ENCODE measurements around the gene CLCN1.

Gene CLCN1

GRCh38 chr7:143304938-143305337 is 11.0 kb upstream of the CLCN1 start:
- Histone ChIP-seq H3K27me3 (ENCODE audit: insufficient read depth, low read length, poor library complexity) (no peaks in the 10 kb centered on the region), H3K4me1 (ENCODE audit: insufficient read depth, low read length) (no peaks in the 10 kb centered on the region), H4K20me1 (ENCODE audit: insufficient read depth, low read length) (peaks cover 32% of the 10 kb centered on the region), H3K36me3 (ENCODE audit: insufficient read depth, low read length) (peaks cover 86% of the 10 kb centered on the region), H3K9ac (ENCODE audit: low read depth, low read length) (no peak overlapping the region), H2AFZ (ENCODE audit: low read depth, low read length) (no peak overlapping the region), H3K27ac (ENCODE audit: low read length) (no peak overlapping the region), H3K9me3 (ENCODE audit: insufficient read depth, low read length, severe bottlenecking) (no peaks in the 10 kb centered on the region), H3K79me2 (ENCODE audit: insufficient read depth, low read length) (peaks cover 5% of the 10 kb centered on the region; the same call in 1 of the 2 replicates), H3K4me2 (ENCODE audit: insufficient read depth, low read length) (no peak overlapping the region), H3K4me3 (ENCODE audit: low read depth in 1 of 2, low read length in 2 of 2) (no peak overlapping the region)
- ATAC-seq (ENCODE audit: insufficient read depth, low read depth) (no peak), DNase-seq (no peak)
- no peak for TF ChIP-seq CTCF (IDR thresholded peaks at IDR 0.05; ENCODE audit: borderline replicate concordance, extremely low read depth, low read length, poor library complexity, severe bottlenecking)
- TF ChIP-seq EZH2 (IDR thresholded peaks at IDR 0.05; ENCODE audit: borderline replicate concordance, low read depth, low read length, severe bottlenecking): no peak

- Histone ChIP-seq H3K9me3 (ENCODE audit: insufficient read depth, low read length, severe bottlenecking) (no peaks in the 10 kb centered on the region), H3K36me3 (ENCODE audit: insufficient read depth, low read length) (peaks cover 80% of the 10 kb centered on the region), H3K27ac (ENCODE audit: low read length) (no peak overlapping the region), H4K20me1 (ENCODE audit: insufficient read depth, low read length) (peaks cover 27% of the 10 kb centered on the region), H3K4me2 (ENCODE audit: insufficient read depth, low read length) (no peak overlapping the region), H3K4me3 (ENCODE audit: low read depth in 1 of 2, low read length in 2 of 2) (no peak overlapping the region), H3K27me3 (ENCODE audit: insufficient read depth, low read length, poor library complexity) (no peaks in the 10 kb centered on the region), H3K9ac (ENCODE audit: low read depth, low read length) (no peak overlapping the region), H3K4me1 (ENCODE audit: insufficient read depth, low read length) (no peaks in the 10 kb centered on the region), H3K79me2 (ENCODE audit: insufficient read depth, low read length) (0 out of 2 replicates have a peak, but pooled peaks cover 3% of the 10 kb centered on the region), H2AFZ (ENCODE audit: low read depth, low read length) (no peak overlapping the region)
- ATAC-seq (ENCODE audit: insufficient read depth, low read depth) (peak; percentile 70), DNase-seq (peak; percentile 54)
- TF ChIP-seq EZH2 (IDR thresholded peaks at IDR 0.05; ENCODE audit: borderline replicate concordance, low read depth, low read length, severe bottlenecking) (no peak), CTCF (IDR thresholded peaks at IDR 0.05; ENCODE audit: borderline replicate concordance, extremely low read depth, low read length, poor library complexity, severe bottlenecking) (peak; percentile 77)
Observed at GRCh38 chr7:143305423-143306070, 10.4 kb upstream of the CLCN1 start.

GRCh38 chr7:143308632-143309031 is 7.3 kb upstream of the CLCN1 start:
- Histone ChIP-seq H3K79me2 (ENCODE audit: insufficient read depth, low read length) (no peaks in the 10 kb centered on the region), H2AFZ (ENCODE audit: low read depth, low read length) (no peak overlapping the region), H3K9me3 (ENCODE audit: insufficient read depth, low read length, severe bottlenecking) (no peaks in the 10 kb centered on the region), H3K27me3 (ENCODE audit: insufficient read depth, low read length, poor library complexity) (no peaks in the 10 kb centered on the region), H3K9ac (ENCODE audit: low read depth, low read length) (no peak overlapping the region), H3K4me2 (ENCODE audit: insufficient read depth, low read length) (no peak overlapping the region), H3K4me3 (ENCODE audit: low read depth in 1 of 2, low read length in 2 of 2) (no peak overlapping the region), H4K20me1 (ENCODE audit: insufficient read depth, low read length) (peaks cover 21% of the 10 kb centered on the region), H3K4me1 (ENCODE audit: insufficient read depth, low read length) (no peaks in the 10 kb centered on the region), H3K27ac (ENCODE audit: low read length) (no peak overlapping the region), H3K36me3 (ENCODE audit: insufficient read depth, low read length) (peaks cover 52% of the 10 kb centered on the region)
- no peak for TF ChIP-seq EZH2 (IDR thresholded peaks at IDR 0.05; ENCODE audit: borderline replicate concordance, low read depth, low read length, severe bottlenecking)
- no peak for TF ChIP-seq CTCF (IDR thresholded peaks at IDR 0.05; ENCODE audit: borderline replicate concordance, extremely low read depth, low read length, poor library complexity, severe bottlenecking)
- DNase-seq: no peak
- no peak for ATAC-seq (ENCODE audit: insufficient read depth, low read depth)
